Naive thymus-derived CD4-positive, alpha-beta T cell (primary cell): Measurements from ENCODE around the gene CEP97. TPM values are rescaled to one million over a fixed set of nuclear protein-coding genes. Genes with fewer than 3 reads are reported as not detected.
"Not testable (repeated sequence)": the region's sequence is repeated elsewhere in the genome, so short reads cannot be mapped to it uniquely, and the experiment has no call there.

Source experiments
- ATAC-seq: fragments of 150-1000 bp; cut with Tn5 transposase; 2 replicates; pipeline ENCODE4 v1.10.0; 2021; ENCODE audit warnings: mild to moderate bottlenecking, moderate library complexity
- CTCF ChIA-PET: fragments of 350-600 bp; sonication (Branson Sonifier 250); formaldehyde crosslinking; loops from one replicate; lab custom pipeline; 2021; ENCODE audit warnings: antibody characterized with exemption; lab: Charles Lee
- POLR2A ChIA-PET: fragments of 350-600 bp; sonication (Branson Sonifier 250); formaldehyde crosslinking; loops from one replicate; lab custom pipeline; 2021; ENCODE audit warnings: antibody characterized with exemption, inconsistent platforms; lab: Charles Lee
- DNase-seq, 9 donors: peaks; one replicate each; pipeline versions ENCODE4 v3.0.0 to v3.0.0-alpha.2; 2020 to 2022; ENCODE audit warnings: mixed read lengths in 1 of 9
- H3K27ac ChIP-seq: one replicate; pipeline ENCODE4 v1.7.0; 2013; ENCODE audit warnings: mild to moderate bottlenecking, low read depth, low read length, moderate library complexity
- H3K27me3 ChIP-seq, 2 donors: one replicate each; pipeline ENCODE4 v1.7.0; 2013; ENCODE audit warnings: low read length in 2 of 2, mild to moderate bottlenecking in 2 of 2, moderate library complexity in 2 of 2; ENCODE audit not compliant: control insufficient read depth in 2 of 2, insufficient read depth in 2 of 2
- H3K36me3 ChIP-seq, 3 experiments: 1 replicate in 2 of 3; 2 replicates in 1 of 3; pipeline ENCODE4 v1.7.0; 2013; ENCODE audit warnings: low read length in 3 of 3, mild to moderate bottlenecking in 3 of 3, moderate library complexity in 1 of 3; ENCODE audit not compliant: insufficient read depth in 3 of 3, control insufficient read depth in 2 of 3
- H3K4me1 ChIP-seq, 2 donors: one replicate each; pipeline ENCODE4 v1.7.0; 2013; ENCODE audit warnings: low read length in 2 of 2, mild to moderate bottlenecking in 2 of 2, moderate library complexity in 1 of 2; ENCODE audit not compliant: control insufficient read depth in 2 of 2, insufficient read depth in 2 of 2
- H3K4me3 ChIP-seq: 2 replicates; pipeline ENCODE4 v1.7.0; 2013; ENCODE audit warnings: mild to moderate bottlenecking, low read length
- H3K9me3 ChIP-seq, 3 experiments: 1 replicate in 2 of 3; 2 replicates in 1 of 3; pipeline ENCODE4 v1.7.0; 2013; ENCODE audit warnings: low read length in 3 of 3; ENCODE audit not compliant: control insufficient read depth in 2 of 3
- H3K27ac Mint-ChIP-seq, 9 donors: one replicate each; pipeline ENCODE4 v1.8.0; 2020 to 2022; ENCODE audit warnings: mixed read lengths in 9 of 9, mild to moderate bottlenecking in 8 of 9, moderate library complexity in 5 of 9, inconsistent platforms in 2 of 9
- H3K27me3 Mint-ChIP-seq, 5 donors: one replicate each; pipeline ENCODE4 v1.8.0; 2021 to 2022; ENCODE audit warnings: mixed read lengths in 5 of 5, mild to moderate bottlenecking in 1 of 5
- H3K36me3 Mint-ChIP-seq, 5 donors: one replicate each; pipeline ENCODE4 v1.8.0; 2020 to 2022; ENCODE audit warnings: mixed read lengths in 5 of 5, mild to moderate bottlenecking in 3 of 5, inconsistent platforms in 1 of 5
- H3K4me1 Mint-ChIP-seq, 7 donors: one replicate each; pipeline ENCODE4 v1.8.0; 2020 to 2022; ENCODE audit warnings: mixed read lengths in 7 of 7, mild to moderate bottlenecking in 3 of 7, inconsistent platforms in 1 of 7
- H3K4me3 Mint-ChIP-seq, 10 donors: one replicate each; pipeline ENCODE4 v1.8.0; 2020 to 2022; ENCODE audit warnings: mild to moderate bottlenecking in 10 of 10, mixed read lengths in 10 of 10, moderate library complexity in 6 of 10, inconsistent platforms in 2 of 10
- H3K9me3 Mint-ChIP-seq, 11 donors: one replicate each; pipeline ENCODE4 v1.8.0; 2020 to 2022; ENCODE audit warnings: mixed read lengths in 11 of 11, mild to moderate bottlenecking in 4 of 11, inconsistent platforms in 1 of 11, moderate library complexity in 1 of 11
- intact Hi-C, 2 donors: fragments of 100-400 bp; cut with micrococcal nuclease; formaldehyde crosslinking; loops; one replicate each; pipeline ENCODE4 v1.15.1; 2023
- polyA plus RNA-seq, 2 donors: library from polyadenylated mRNA; unstranded; fragments of 300-500 nt; fragmentation: Illumina TruSeq; gene quantifications; one replicate each; pipeline ENCODE4 v1.2.3, GENCODE V29; 2021
- total RNA-seq, 6 experiments: library from RNA in 5 of 6; stranded (reverse) in 5 of 6; gene quantifications; 1 replicate in 5 of 6; 2 replicates in 1 of 6; pipeline ENCODE4 v1.2.3 and lab custom pipeline; 2021 to 2026

Gene CEP97
- total and polyA plus RNA-seq, 7 experiments from 2014 or later, result 3.4 to 21.7 (median 6.7) TPM

DNA sequence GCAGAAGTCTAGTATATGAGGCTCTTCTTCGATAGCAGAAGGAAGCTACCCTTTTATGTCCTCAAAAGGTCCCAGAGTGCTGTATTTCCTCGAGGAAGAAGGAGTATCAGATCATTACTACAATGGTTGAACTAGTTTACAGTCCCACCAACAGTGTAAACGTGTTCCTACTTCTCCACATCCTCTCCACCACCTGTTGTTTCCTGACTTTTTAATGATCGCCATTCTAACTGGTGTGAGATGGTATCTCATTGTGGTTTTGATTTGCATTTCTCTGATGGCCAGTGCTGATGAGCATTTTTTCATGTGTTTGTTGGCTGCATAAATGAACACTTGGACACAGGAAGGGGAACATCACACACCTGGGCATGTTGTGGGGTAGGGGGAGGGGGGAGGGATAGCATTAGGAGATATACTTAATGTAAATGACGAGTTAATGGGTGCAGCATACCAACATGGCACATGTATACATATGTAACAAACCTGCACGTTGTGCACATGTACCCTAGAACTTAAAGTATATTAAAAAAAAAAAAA, 53.4 kb downstream of the CEP97 start:
- Histone ChIP-seq H3K27ac (peak overlapping the region; percentile 88), H3K4me1 (peaks cover 25 to 27% of the 10 kb centered on the region in 2 donors)
- peak overlapping the region; percentile 47 to 99 (median 92) for H3K4me3 Mint-ChIP-seq
- ChIA-PET POLR2A (interaction anchor here (0.9 to 2.9 kb wide), 3 partner anchors 8 to 91 kb away, joined by 3 to 11 read pairs (median 3); partner anchors contain the start of gene RPL24), CTCF (interaction anchor here (1.0 kb wide), 1 partner anchor 24 kb away, joined by 3 read pairs; no protein-coding TSS in a partner anchor)
- not testable (repeated sequence) for H3K36me3 Mint-ChIP-seq, H3K4me3 ChIP-seq, ATAC-seq, H3K27me3 Mint-ChIP-seq, H3K27me3 ChIP-seq, H3K36me3 ChIP-seq, H3K9me3 ChIP-seq, H3K9me3 Mint-ChIP-seq, DNase-seq
- H3K4me1 Mint-ChIP-seq, result peaks cover 12 to 56% (median 44%) of the 10 kb centered on the region in 7 donors
- intact Hi-C loops, result loop anchor here (2.0 to 10.0 kb wide), 5 partner anchors 49 to 1377 kb away; partner anchors contain the start of genes LNP1 (in 1 of the 2), RPL24 (in 1 of the 2), SENP7 (in 1 of the 2) and TFG (in 1 of the 2)
- H3K27ac Mint-ChIP-seq, result peak overlapping the region; percentile 38 to 100 (median 99)

GRCh38 chr3:101778385-101779046, 54.1 kb downstream of the CEP97 start:
- ChIA-PET POLR2A (interaction anchor here (0.6 to 1.8 kb wide), 20 partner anchors 10 to 301 kb away, joined by 3 to 28 read pairs (median 4); partner anchors contain the start of genes CEP97, NFKBIZ, PCNP and RPL24), CTCF (interaction anchor here (1.0 to 1.1 kb wide), 2 partner anchors 9 to 25 kb away, joined by 3 read pairs; no protein-coding TSS in a partner anchor)
- peak overlapping the region; percentile 93 to 100 (median 99) for H3K27ac Mint-ChIP-seq
- Histone ChIP-seq H3K4me1 (peaks cover 25 to 27% of the 10 kb centered on the region in 2 donors), H3K4me3 (peak overlapping the region; percentile 60), H3K36me3 (peaks cover 0 to 4% (median 0%) of the 10 kb centered on the region in 3 experiments), H3K9me3 (no peaks in the 10 kb centered on the region), H3K27me3 (no peaks in the 10 kb centered on the region), H3K27ac (peak overlapping the region; percentile 88)
- H3K9me3 Mint-ChIP-seq, result no peaks in the 10 kb centered on the region
- peaks cover 0 to 8% (median 5%) of the 10 kb centered on the region in 5 donors for H3K36me3 Mint-ChIP-seq
- DNase-seq (no peak), ATAC-seq (no peak)
- H3K27me3 Mint-ChIP-seq, result no peaks in the 10 kb centered on the region
- peak overlapping the region; percentile 89 to 99 (median 94) for H3K4me3 Mint-ChIP-seq
- peaks cover 14 to 54% (median 46%) of the 10 kb centered on the region in 7 donors for H3K4me1 Mint-ChIP-seq
- intact Hi-C loops, result loop anchor here (1.0 to 10.0 kb wide), 13 partner anchors 9 to 1378 kb away; partner anchors contain the start of genes CEP97 (in 2 of the 2), PCNP (in 2 of the 2), LNP1 (in 1 of the 2) and NFKBIZ (in 1 of the 2)

- peaks cover 0 to 9% (median 0%) of the 10 kb centered on the region in 3 experiments for H3K36me3 ChIP-seq
- H3K27me3 ChIP-seq, result no peaks in the 10 kb centered on the region
- peak; percentile 95 for ATAC-seq
- CTCF ChIA-PET, result interaction anchor here (1.0 to 1.2 kb wide), 3 partner anchors 10 to 24 kb away, joined by 3 to 4 read pairs (median 3); no protein-coding TSS in a partner anchor
- peak within 1 kb of the TSS; percentile 88 for H3K27ac ChIP-seq
- H3K36me3 Mint-ChIP-seq, result peaks cover 0 to 15% (median 12%) of the 10 kb centered on the region in 5 donors
- H3K4me1 Mint-ChIP-seq, result peaks cover 20 to 61% (median 53%) of the 10 kb centered on the region in 7 donors
- intact Hi-C loops, result loop anchor here (1.0 to 10.0 kb wide), 13 partner anchors 10 to 1378 kb away; partner anchors contain the start of genes CEP97 (in 2 of the 2), PCNP (in 2 of the 2), LNP1 (in 1 of the 2) and NFKBIZ (in 1 of the 2)
- no peaks in the 10 kb centered on the region for H3K27me3 Mint-ChIP-seq
- H3K9me3 ChIP-seq, result no peaks in the 10 kb centered on the region
- H3K27ac Mint-ChIP-seq, result peak within 1 kb of the TSS; percentile 93 to 100 (median 99)
- peak; percentile 92 to 97 (median 94) for DNase-seq
- POLR2A ChIA-PET, result interaction anchor here (0.6 to 1.8 kb wide), 23 partner anchors 9 to 300 kb away, joined by 3 to 28 read pairs (median 4); partner anchors contain the start of genes CEP97, NFKBIZ, PCNP and RPL24
- H3K4me3 ChIP-seq, result peak within 1 kb of the TSS; percentile 60
- H3K4me3 Mint-ChIP-seq, result peak within 1 kb of the TSS; percentile 89 to 99 (median 94)
- no peaks in the 10 kb centered on the region for H3K9me3 Mint-ChIP-seq
- peaks cover 27% of the 10 kb centered on the region in 2 donors for H3K4me1 ChIP-seq
These were observed 54.8 kb downstream of the CEP97 start, which contains the start of gene NXPE3 for GRCh38 chr3:101779047-101779821. Gene NXPE3 (plus strand): TSS chr3:101779211. CDS start chr3:101785597, 6,386 bp downstream.

GRCh38 chr3:101779822-101780381, 55.5 kb downstream of the CEP97 start:
- Histone ChIP-seq H3K36me3 (peaks cover 0 to 9% (median 0%) of the 10 kb centered on the region in 3 experiments), H3K27me3 (no peaks in the 10 kb centered on the region), H3K27ac (peak overlapping the region; percentile 88), H3K4me3 (peak overlapping the region; percentile 60), H3K9me3 (no peaks in the 10 kb centered on the region), H3K4me1 (peaks cover 27 to 33% of the 10 kb centered on the region in 2 donors)
- Mint-ChIP-seq H3K36me3 (peaks cover 0 to 18% (median 14%) of the 10 kb centered on the region in 5 donors), H3K9me3 (no peaks in the 10 kb centered on the region), H3K4me1 (peaks cover 26 to 68% (median 60%) of the 10 kb centered on the region in 7 donors), H3K27me3 (no peaks in the 10 kb centered on the region), H3K4me3 (peak overlapping the region; percentile 89 to 99 (median 94)), H3K27ac (peak overlapping the region; percentile 93 to 100 (median 99))
- DNase-seq (no peak), ATAC-seq (no peak)
- intact Hi-C loops, result loop anchor here (1.0 to 10.0 kb wide), 13 partner anchors 11 to 1379 kb away; partner anchors contain the start of genes CEP97 (in 2 of the 2), PCNP (in 2 of the 2), LNP1 (in 1 of the 2) and NFKBIZ (in 1 of the 2)
- ChIA-PET POLR2A (interaction anchor here (0.8 to 1.8 kb wide), 17 partner anchors 9 to 299 kb away, joined by 3 to 28 read pairs (median 5); partner anchors contain the start of genes CEP97, PCNP, RPL24 and ZBTB11), CTCF (interaction anchor here (1.1 to 1.2 kb wide), 2 partner anchors 15 to 23 kb away, joined by 3 to 4 read pairs; no protein-coding TSS in a partner anchor)

DNA sequence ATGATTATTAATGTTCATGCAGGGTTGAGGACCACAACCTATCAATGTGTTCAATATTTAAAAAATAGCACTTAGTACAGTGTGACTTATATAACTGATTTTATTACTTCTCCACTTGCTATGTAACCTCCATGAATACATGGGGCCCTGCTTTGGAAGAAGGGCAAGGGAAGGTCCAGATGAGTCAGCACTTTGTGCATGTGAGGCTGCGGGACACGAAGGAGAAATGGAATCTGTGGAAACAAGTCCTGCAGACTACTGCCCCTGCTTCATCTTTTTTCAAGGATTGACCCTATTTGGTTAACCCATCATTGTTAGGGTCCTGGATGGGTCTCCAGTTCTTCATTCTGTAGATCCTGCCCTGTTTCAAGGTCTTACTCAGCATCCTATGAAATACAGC, 56.2 kb downstream of the CEP97 start:
- CTCF ChIA-PET, result interaction anchor here (1.3 kb wide), 1 partner anchor 13 kb away, joined by 3 read pairs; no protein-coding TSS in a partner anchor
- intact Hi-C loops, result no loop called here
- Histone ChIP-seq H3K9me3 (no peaks in the 10 kb centered on the region), H3K4me3 (peak overlapping the region; percentile 60), H3K36me3 (peaks cover 0 to 9% (median 3%) of the 10 kb centered on the region in 3 experiments), H3K4me1 (peaks cover 27 to 40% of the 10 kb centered on the region in 2 donors), H3K27me3 (no peaks in the 10 kb centered on the region), H3K27ac (peak overlapping the region; percentile 88)
- Mint-ChIP-seq H3K27ac (peak overlapping the region in 8 of 9 donors; percentile 79 to 100 (median 99)), H3K9me3 (peaks cover 0 to 2% (median 0%) of the 10 kb centered on the region in 11 donors), H3K36me3 (peaks cover 0 to 24% (median 20%) of the 10 kb centered on the region in 5 donors), H3K4me1 (peaks cover 34 to 76% (median 68%) of the 10 kb centered on the region in 7 donors), H3K27me3 (no peaks in the 10 kb centered on the region), H3K4me3 (peak overlapping the region; percentile 89 to 99 (median 94))
- POLR2A ChIA-PET, result interaction anchor here (0.8 to 1.5 kb wide), 4 partner anchors 12 to 94 kb away, joined by 3 to 5 read pairs (median 3); partner anchors contain the start of genes CEP97 and RPL24
- no peak for DNase-seq
- no peak for ATAC-seq
